ENCODE results near the gene HELZ2. TPM values are rescaled to one million over a fixed set of nuclear protein-coding genes. Genes with fewer than 3 reads are reported as not detected.
"Not testable (repeated sequence)": the region's sequence is repeated elsewhere in the genome, so short reads cannot be mapped to it uniquely, and the experiment has no call there.

The HELZ2 gene
- total and polyA plus RNA-seq, 2 donors (not counting 1 experiment from before 2014, with no cell fraction given), result 36.3 to 52.6 TPM

DNA sequence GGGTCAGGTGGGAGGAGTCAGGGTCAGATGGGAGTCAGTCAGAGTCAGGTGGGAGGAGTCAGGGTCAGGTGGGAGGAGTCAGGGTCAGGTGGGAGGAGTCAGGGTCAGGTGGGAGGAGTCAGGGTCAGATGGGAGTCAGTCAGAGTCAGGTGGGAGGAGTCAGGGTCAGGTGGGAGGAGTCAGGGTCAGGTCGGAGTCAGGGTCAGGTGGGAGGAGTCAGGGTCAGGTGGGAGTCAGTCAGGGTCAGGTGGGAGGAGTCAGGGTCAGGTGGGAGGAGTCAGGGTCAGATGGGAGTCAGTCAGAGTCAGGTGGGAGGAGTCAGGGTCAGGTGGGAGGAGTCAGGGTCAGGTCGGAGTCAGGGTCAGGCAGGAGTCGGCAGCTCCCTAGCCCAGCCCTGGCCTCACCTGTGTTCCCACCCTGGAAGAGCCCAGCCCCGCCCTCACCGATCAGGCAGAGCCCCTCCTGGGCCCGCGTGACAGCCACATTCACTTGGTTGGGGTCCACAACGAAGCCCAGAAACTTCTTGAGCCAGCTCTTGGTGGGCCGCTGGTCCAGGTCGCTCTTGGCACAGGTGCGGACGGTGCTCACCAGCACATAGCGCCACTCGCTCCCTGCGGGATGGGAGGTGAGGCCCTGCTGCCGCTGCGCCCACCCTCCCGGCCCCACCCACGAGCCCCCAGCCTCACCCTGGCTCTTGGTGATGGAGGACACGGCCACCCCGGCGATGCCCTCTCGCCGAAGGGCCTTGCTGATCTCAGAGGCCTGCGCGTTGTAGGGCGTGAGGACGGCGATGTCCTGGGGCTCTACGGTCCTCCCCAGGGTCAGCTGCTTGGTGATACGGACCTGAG, 14.3 kb downstream of the HELZ2 start:
- DNase-seq, POLR2A ChIA-PET: not testable (repeated sequence)
- H3K4me1 ChIP-seq (ENCODE audit: control insufficient read depth in 2 of 2, insufficient read depth in 2 of 2, low read length in 2 of 2), result peaks cover 9 to 16% of the 10 kb centered on the region in 2 donors

GRCh38 chr20:63558804-63559484, 15.1 kb downstream of the HELZ2 start:
- Histone ChIP-seq H4K20me1 (ENCODE audit: control insufficient read depth, insufficient read depth, low read length, poor library complexity, severe bottlenecking) (peaks cover 49% of the 10 kb centered on the region), H3K36me3 (replicated peaks in 1 of 2; ENCODE audit: control extremely low read depth in 1 of 2, control insufficient read depth in 1 of 2, extremely low read depth in 1 of 2, insufficient read depth in 2 of 2, low read length in 1 of 2) (peaks cover 0 to 42% of the 10 kb centered on the region in 2 experiments), H2AFZ (ENCODE audit: insufficient read depth, low read depth, low read length, poor library complexity, severe bottlenecking) (no peak overlapping the region), H3K27ac (ENCODE audit: low read length in 2 of 2) (no peak overlapping the region), H3K4me1 (ENCODE audit: control insufficient read depth in 2 of 2, insufficient read depth in 2 of 2, low read length in 2 of 2) (peaks cover 15 to 24% of the 10 kb centered on the region in 2 donors), H3K9ac (ENCODE audit: low read length) (no peak overlapping the region), H3K27me3 (replicated peaks in 1 of 4; ENCODE audit: control extremely low read depth in 1 of 4, control insufficient read depth in 3 of 4, insufficient read depth in 4 of 4, low read length in 3 of 4) (no peaks in the 10 kb centered on the region), H3K9me3 (ENCODE audit: control extremely low read depth in 1 of 3, control insufficient read depth in 2 of 3, insufficient read depth in 1 of 3, low read length in 2 of 3) (peaks cover 0 to 7% (median 0%) of the 10 kb centered on the region in 3 donors), H3K79me2 (ENCODE audit: control insufficient read depth, insufficient read depth, low read length) (no peaks in the 10 kb centered on the region), H3K4me3 (ENCODE audit: control extremely low read depth in 1 of 5, extremely low read depth in 1 of 5, insufficient read depth in 1 of 5, low read depth in 2 of 5, low read length in 4 of 5) (no peak overlapping the region), H3K4me2 (replicated peaks; ENCODE audit: low read depth, low read length, poor library complexity, severe bottlenecking) (no peak overlapping the region)
- H3K9me3 Mint-ChIP-seq (ENCODE audit: insufficient read depth), result no peaks in the 10 kb centered on the region
- intact Hi-C loops (cut with micrococcal nuclease), result no loop called here
- ATAC-seq (ENCODE audit: low read depth) (no peak), DNase-seq (no peak)
- H3K27me3 Mint-ChIP-seq, result no peaks in the 10 kb centered on the region
- ChIA-PET POLR2A (no interaction called here), CTCF (no interaction called here)
- no peak for TF ChIP-seq EZH2 (IDR thresholded peaks at IDR 0.05; ENCODE audit: borderline replicate concordance, insufficient read depth, low read depth, low read length, poor library complexity, severe bottlenecking)
- TF ChIP-seq, protein P1, sequence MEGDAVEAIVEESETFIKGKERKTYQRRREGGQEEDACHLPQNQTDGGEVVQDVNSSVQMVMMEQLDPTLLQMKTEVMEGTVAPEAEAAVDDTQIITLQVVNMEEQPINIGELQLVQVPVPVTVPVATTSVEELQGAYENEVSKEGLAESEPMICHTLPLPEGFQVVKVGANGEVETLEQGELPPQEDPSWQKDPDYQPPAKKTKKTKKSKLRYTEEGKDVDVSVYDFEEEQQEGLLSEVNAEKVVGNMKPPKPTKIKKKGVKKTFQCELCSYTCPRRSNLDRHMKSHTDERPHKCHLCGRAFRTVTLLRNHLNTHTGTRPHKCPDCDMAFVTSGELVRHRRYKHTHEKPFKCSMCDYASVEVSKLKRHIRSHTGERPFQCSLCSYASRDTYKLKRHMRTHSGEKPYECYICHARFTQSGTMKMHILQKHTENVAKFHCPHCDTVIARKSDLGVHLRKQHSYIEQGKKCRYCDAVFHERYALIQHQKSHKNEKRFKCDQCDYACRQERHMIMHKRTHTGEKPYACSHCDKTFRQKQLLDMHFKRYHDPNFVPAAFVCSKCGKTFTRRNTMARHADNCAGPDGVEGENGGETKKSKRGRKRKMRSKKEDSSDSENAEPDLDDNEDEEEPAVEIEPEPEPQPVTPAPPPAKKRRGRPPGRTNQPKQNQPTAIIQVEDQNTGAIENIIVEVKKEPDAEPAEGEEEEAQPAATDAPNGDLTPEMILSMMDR (IDR thresholded peaks at IDR 0.05), result no peak
- H3K4me3 Mint-ChIP-seq, result no peak overlapping the region
- 98% methylated on average over 12 of the region's 14 CpGs for WGBS (ENCODE audit: insufficient coverage)
- no peak overlapping the region for H3K27ac Mint-ChIP-seq
- peaks cover 20% of the 10 kb centered on the region for H3K4me1 Mint-ChIP-seq

More for the DNA sequence above, 14.3 kb downstream of the HELZ2 start:
- H3K4me3 Mint-ChIP-seq; H3K4me3 ChIP-seq (ENCODE audit: control extremely low read depth in 1 of 5, extremely low read depth in 1 of 5, insufficient read depth in 1 of 5, low read depth in 2 of 5, low read length in 4 of 5); H3K79me2 ChIP-seq (ENCODE audit: control insufficient read depth, insufficient read depth, low read length); H3K9ac ChIP-seq (ENCODE audit: low read length); intact Hi-C loops (cut with micrococcal nuclease); H3K9me3 Mint-ChIP-seq (ENCODE audit: insufficient read depth); ATAC-seq (ENCODE audit: low read depth); H3K27me3 Mint-ChIP-seq; H3K27me3 ChIP-seq (replicated peaks in 1 of 4; ENCODE audit: control extremely low read depth in 1 of 4, control insufficient read depth in 3 of 4, insufficient read depth in 4 of 4, low read length in 3 of 4); H3K4me2 ChIP-seq (replicated peaks; ENCODE audit: low read depth, low read length, poor library complexity, severe bottlenecking); H2AFZ ChIP-seq (ENCODE audit: insufficient read depth, low read depth, low read length, poor library complexity, severe bottlenecking); H3K27ac Mint-ChIP-seq; H3K27ac ChIP-seq (ENCODE audit: low read length in 2 of 2); CTCF ChIA-PET; H3K9me3 ChIP-seq (ENCODE audit: control extremely low read depth in 1 of 3, control insufficient read depth in 2 of 3, insufficient read depth in 1 of 3, low read length in 2 of 3): not testable (repeated sequence)
- H4K20me1 ChIP-seq (ENCODE audit: control insufficient read depth, insufficient read depth, low read length, poor library complexity, severe bottlenecking), result peaks cover 56% of the 10 kb centered on the region
- WGBS (ENCODE audit: insufficient coverage), result 97% methylated on average over 30 of the region's 31 CpGs
- peaks cover 12% of the 10 kb centered on the region for H3K4me1 Mint-ChIP-seq
- peaks cover 0 to 47% of the 10 kb centered on the region in 2 experiments for H3K36me3 ChIP-seq (replicated peaks in 1 of 2; ENCODE audit: control extremely low read depth in 1 of 2, control insufficient read depth in 1 of 2, extremely low read depth in 1 of 2, insufficient read depth in 2 of 2, low read length in 1 of 2)
